HT1080 (cell line): Measurements from ENCODE around the gene MCU. TPM values are rescaled to one million over a fixed set of nuclear protein-coding genes. Genes with fewer than 3 reads are reported as not detected.
A peak's percentile ranks its signal among the peaks of the same experiment; 100 is the strongest.
"Not testable (repeated sequence)": the region's sequence is repeated elsewhere in the genome, so short reads cannot be mapped to it uniquely, and the experiment has no call there.

Experiments
- DNase-seq: peaks from one replicate; pipeline ENCODE4 v3.0.0-alpha.2; 2015; ENCODE audit warnings: low read depth
- total RNA-seq: library from RNA; depleted of rRNA; stranded (reverse); fragments of >200 nt; shearing (Covaris generic); gene quantifications from 2 replicates; pipeline ENCODE4 v1.2.3, GENCODE V29; 2014

MCU gene
- total RNA-seq, 1 experiment from 2014 or later, result 26.7 TPM

DNA sequence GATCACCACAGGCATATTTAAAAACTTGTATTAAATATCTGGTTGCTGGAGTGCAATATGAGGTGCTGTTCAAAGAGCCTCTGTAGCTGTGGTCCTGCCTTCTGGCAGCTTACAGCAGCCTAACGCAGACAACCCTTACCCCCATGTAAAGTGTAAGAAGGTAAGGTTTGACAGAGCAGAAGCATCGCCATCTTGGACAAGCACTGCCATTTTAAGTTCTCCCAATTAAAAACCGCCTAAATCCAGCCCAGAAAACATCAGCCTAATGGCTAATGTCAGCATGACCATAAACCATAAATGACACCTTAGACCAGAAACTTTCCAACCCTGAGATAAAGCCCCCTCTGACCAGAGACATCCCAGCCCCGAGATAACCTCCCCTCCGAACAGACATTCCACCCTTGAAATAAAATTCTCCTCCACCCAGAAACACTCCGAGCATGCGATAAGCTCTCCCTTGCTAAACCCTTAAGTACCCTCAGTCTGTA lies 196.3 kb downstream of the MCU start:
- DNase-seq, result no peak

DNA sequence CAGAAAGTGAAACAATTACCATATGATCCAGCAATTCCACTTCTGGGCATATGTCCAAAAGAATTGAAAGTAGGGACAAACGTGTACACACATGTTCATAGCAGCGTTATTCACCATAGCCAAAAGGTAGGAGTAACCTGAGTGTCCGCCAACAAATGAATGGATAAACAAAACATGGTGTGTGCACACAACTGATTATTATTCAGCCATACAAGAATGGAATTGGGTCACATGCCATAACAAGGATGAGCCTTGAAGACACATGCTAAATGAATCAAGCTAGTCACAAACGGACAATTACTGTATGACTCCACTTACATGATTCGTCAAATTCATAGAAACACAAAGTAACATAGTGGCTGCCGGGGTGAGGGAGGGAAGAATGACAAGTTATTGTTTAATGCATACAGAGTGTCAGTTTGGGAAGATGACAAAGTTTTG lies 197.5 kb downstream of the MCU start:
- no peak for DNase-seq

DNA sequence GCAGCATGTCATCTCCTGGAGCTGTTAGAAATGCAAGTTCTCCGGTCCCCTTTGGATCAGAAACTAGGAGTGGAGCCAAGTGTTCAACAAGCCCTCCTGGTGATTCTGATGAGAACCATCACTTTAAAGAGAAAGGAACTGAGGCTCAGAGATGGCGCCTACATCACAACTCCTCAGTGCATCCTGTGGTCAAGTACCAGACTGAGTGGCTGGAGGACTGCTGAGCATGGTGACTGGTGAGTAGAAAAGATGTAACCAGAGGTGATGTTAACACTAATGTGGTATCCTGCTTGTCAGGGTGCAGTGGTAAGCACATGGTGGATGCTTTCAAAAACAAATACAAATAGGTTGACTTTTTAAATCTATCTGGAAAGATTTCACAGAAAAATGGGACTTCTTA lies 198.1 kb downstream of the MCU start:
- no peak for DNase-seq

DNA sequence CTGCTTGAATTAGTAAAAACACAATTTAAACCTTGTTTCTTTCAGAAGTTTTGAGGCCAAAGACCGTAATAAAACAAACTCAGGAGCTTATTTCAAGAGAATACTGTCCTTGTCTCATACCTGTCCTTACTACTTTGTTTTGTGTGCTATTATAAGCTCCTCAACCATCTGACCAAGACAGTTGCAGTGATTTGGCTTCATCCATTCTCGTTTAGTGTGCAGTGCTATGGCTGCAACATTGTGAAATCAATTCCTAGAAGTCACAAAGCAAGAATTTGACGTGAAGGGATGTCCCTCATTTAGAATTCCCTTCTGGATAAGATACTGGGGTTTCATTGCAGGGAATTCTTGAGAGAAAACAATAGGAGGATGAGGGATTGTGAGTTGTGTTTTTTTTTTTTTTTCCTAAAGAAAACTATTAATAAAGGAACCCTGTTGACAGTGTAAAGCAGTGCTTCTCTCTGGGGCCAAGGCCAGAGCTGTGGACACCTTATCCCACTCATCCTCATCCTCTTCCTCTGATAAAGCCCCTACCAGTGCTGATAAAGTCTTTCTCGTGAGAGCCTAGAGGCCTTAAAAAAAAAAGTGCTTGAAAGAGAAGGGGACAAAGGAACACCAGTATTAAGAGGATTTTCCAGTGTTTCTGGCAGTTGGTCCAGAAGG lies 201.3 kb downstream of the MCU start, which contains the start of gene OIT3:
TSS of gene OIT3 (plus strand) at position 604 of the 663 bp plus-strand sequence. CDS start 60 bp downstream, outside the sequence.
- DNase-seq, result no peak

DNA sequence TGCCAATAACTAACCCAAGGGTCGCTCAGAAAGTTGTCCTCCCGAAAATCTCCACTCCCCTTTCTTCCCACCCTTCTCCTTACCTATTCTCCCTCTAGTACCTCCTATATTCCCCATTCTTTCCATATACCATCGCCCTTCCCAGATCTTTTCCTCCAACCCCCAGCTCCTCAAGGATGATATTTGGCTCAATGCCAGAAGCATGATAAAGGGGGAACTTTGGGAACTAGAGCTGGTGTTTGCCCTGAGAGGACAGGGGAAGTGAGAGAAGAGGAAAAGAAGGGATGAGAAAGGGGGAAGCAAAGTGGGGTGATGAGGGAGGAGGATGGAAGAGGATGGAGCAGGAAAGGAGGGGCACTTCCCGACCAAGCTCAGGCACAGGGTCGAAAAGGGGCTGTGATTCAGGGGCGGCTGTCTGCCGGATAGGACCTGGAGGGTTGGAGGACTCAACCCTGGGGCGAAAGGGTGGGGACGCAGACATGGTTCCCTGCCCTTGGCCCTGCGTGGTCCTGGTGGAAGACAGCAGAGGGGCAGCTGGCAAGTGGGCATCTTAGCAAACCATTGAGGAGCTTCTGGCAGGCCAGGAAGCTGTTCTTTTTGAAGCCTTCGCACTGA lies 203.4 kb downstream of the MCU start:
- DNase-seq, result no peak

DNA sequence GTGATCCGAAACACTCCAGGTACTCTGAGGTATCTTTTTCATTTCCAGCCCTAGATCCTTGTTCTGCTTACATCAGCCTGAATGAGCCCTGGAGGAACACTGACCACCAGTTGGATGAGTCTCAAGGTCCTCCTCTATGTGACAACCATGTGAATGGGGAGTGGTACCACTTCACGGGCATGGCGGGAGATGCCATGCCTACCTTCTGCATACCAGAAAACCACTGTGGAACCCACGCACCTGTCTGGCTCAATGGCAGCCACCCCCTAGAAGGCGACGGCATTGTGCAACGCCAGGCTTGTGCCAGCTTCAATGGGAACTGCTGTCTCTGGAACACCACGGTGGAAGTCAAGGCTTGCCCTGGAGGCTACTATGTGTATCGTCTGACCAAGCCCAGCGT lies 206.7 kb downstream of the MCU start:
- DNase-seq, result no peak

DNA sequence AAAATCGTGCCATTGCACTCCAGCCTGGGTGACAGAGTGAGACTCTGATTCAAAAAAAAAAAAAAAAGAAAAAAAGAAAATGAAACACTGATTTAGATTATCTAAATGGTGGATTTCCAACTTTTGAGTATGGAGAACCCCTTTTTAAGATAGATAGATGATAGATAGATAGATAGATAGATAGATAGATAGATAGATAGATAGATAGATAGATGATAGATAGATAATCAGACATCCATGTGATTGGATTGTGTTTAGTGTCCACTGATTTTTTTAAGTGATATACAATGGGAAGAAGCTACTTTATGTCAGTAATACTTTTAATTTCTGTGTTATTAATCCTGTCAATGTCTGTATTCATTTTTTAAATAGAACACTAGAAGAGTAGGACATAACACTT lies 207.6 kb downstream of the MCU start:
- no peak for DNase-seq

DNA sequence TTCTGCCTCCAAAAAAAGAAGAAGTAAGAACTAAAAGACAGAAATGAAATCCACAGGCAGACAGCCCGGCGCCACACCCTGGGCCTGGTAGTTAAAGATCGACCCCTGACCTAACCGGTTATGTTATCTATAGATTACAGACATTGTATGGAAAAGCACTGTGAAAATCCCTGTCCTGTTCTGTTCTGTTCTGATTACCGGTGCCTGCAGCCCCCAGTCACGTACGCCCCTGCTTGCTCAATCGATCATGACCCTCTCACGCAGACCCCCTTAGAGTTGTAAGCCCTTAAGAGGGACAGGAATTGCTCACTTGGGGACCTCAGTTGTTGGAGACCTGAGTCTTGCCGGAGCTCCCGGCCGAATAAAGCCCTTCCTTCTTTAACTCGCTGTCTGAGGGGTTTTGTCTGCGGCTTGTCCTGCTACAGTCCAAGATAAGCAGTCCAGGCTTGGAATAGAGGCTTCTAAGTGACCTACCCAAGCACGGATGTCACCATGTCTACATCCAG lies 212.1 kb downstream of the MCU start:
- not testable (repeated sequence) for DNase-seq

DNA sequence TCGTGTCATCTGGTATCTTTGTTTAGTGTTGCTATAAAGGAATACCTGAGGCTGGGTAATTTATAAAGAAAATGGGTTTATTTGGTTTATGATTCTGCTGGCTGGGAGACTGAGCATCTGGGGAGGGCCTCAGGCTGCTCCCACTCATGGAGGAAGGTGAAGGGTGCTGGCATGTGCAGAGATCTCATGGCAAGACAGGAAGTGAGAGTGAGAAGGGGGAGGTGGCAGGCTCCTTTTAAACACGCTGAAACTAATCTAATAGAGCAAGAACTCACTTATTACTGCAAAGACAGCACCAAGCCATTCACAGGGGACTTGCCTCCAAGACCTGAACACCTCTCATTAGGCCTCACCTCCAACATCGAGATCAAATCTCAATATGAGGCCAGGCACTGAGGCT lies 212.9 kb downstream of the MCU start:
- no peak for DNase-seq

DNA sequence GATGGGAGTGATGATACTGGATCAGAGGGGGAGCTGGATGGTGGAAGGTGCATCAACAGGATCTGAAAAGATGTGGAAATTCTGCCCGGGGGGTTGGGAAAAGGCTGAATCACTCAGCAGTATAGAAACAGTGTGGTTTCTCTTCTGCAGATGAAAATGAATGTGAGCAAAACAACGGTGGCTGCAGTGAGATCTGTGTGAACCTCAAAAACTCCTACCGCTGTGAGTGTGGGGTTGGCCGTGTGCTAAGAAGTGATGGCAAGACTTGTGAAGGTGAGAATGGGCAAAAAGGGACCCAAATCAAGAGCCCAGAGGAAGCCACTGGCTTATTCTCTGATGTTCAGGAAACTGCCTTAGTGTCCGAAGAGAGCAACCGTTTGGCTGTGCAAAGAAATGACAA lies 214.5 kb downstream of the MCU start:
- peak; percentile 16 for DNase-seq

DNA sequence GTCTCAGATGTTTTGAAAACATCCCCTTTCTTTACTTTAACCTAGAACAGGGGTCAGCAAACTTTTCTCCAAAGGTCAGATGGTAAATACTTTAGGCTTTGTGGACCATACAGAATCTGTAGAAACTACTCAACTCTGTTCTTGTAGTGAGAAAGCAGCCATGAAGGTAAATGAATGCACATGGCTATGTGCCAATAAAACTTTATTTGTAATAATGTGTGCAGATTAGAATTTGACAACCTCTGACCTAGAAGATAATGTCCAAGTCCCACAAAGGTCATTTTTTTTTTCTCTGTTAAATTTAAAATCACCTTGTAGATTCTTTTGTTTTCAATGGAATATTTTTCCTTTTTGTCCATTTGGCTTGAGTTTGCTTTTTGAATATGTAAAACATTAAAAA lies 218.8 kb downstream of the MCU start:
- no peak for DNase-seq

DNA sequence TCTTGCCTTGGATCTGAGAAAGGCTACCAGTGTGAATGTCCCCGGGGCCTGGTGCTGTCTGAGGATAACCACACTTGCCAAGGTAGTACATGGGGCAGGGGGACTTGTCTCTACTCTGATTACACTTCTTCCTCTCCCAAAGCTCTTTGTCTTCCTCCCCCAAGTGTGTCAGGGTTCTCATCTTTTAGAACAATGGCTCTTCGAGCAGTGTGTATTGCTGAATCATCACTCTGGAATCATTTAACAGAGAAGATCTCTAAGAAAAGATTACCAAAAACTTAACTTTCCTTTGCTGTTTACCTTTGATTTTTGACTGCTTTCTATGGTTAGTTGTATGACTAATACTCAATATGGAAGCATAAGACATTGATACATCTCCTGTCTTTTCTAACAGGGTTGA lies 219.8 kb downstream of the MCU start:
- DNase-seq, result no peak

DNA sequence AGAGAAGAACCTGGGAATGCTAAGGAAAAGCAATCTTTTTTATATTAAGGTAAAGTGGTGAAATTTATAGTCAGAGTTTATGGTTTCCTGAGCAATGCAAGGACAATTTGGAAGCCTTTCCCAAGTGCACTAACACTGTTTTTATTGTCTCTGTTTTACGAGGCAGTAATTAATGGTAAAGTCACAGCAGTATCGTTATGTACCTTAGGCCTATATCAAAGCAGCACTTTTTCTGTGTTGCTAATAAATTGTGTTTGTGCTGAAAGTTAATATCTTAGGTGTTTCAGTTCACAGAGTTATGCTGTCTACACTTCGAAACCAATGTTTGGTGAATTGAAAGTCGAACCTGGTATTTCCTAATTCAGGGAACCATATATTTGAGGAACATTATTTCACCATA lies 220.8 kb downstream of the MCU start:
- DNase-seq, result no peak

DNA sequence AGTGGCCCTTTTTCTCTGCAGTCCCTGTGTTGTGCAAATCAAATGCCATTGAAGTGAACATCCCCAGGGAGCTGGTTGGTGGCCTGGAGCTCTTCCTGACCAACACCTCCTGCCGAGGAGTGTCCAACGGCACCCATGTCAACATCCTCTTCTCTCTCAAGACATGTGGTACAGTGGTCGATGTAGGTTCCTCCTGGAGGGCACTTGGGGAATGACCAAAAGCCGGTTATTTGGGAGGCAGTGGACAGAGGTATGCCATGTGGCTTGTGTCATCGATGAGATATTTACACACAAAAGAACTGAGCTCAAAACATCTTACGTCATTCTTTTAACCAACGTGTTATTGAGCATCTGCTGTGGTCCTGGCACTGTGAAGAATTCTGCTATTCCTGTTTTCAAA lies 221.3 kb downstream of the MCU start:
- DNase-seq, result no peak

DNA sequence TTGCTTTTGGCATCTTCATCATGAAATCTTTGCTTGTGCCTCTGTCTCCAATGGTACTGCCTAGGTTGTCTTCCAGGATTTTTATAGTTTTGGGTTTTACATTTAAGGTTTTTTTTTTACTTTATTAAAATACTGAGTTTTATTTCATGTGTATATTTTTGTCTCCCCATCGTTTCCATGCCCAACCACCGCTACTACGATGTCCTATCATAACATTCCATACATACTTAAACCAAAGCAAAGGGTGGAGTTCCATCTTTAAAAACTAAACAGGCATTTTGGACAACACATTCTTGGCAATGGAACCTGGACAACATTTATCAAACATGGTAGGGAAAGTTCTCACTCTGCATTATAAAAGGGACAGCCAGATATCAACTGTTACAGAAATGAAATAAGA lies 225.3 kb downstream of the MCU start:
- DNase-seq, result not testable (repeated sequence)

DNA sequence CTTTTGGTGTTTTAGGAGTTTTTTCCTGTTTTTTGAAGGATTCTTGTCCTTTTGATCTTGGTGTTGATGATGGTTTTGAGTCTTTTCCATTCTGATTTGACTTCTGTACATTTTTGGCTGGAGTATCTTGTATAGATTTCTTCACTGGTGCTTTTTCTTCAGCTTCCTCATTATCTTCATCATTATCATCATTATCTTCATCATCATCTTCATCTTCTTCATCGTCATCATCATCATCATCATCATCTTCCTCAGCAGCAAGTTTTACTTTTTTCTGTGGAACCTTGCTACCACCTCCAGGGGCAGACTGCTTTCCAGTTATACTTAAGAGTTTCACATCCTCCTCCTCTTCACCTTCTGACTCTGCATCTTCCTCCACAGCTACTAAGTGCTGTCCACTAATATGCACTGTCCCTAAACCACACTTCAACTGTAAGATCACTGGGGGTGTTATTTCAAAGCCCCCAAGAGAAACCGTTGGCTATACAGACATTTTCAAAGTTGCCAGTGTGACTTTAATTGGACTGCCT lies 225.9 kb downstream of the MCU start:
- not testable (repeated sequence) for DNase-seq

DNA sequence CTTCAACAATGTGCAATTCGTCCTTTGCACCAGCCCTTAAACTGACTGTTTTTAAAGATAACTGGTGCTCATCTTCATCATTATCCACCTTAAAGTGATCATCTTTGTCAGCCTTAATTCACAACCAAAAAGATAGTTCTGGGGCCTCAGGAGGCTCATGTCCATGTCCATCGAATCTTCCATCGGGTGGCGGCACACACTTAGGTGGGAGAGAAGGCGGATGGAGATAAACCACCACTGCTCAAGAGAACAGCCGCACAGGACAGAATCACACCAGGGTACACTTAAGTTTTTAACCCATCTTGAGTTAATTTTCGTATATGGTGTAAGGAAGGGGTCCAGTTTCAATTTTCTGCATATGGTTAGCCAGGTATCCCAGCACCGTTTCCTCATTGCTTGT lies 226.4 kb downstream of the MCU start:
- no peak for DNase-seq

DNA sequence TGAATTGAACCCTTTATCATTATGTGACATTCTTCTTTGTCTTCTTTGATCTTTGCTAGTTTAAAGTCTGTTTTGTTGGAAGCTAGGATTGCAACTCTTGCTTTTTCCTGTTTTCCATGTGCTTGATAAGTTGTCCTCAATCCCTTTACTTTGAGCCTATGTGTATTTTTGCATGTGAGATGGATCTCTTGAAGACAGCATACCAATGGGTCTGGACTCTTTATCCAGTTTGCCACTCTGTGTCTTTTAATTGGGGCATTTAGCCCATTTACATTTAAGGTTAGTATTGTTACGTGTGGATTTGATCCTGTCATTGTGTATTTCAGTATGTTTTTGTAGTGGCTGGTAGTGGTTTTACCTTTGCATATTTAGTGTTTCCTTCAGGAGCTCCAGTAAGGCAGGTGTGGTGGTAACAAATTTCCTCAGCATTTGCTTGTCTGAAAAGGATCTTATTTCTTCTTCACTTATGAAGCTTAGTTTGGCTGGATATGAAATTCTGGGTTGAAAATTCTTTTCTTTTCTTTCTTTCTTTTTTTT lies 229.3 kb downstream of the MCU start:
- not testable (repeated sequence) for DNase-seq

DNA sequence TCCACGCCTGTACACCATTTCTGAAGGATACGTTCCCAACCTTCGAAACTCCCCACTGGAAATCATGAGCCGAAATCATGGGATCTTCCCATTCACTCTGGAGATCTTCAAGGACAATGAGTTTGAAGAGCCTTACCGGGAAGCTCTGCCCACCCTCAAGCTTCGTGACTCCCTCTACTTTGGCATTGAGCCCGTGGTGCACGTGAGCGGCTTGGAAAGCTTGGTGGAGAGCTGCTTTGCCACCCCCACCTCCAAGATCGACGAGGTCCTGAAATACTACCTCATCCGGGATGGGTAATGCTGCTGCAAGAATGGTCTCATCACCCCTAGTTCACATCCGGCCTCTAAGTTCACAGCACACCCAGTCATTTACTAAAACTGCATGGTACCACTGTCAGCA lies 232.4 kb downstream of the MCU start:
- no peak for DNase-seq

DNA sequence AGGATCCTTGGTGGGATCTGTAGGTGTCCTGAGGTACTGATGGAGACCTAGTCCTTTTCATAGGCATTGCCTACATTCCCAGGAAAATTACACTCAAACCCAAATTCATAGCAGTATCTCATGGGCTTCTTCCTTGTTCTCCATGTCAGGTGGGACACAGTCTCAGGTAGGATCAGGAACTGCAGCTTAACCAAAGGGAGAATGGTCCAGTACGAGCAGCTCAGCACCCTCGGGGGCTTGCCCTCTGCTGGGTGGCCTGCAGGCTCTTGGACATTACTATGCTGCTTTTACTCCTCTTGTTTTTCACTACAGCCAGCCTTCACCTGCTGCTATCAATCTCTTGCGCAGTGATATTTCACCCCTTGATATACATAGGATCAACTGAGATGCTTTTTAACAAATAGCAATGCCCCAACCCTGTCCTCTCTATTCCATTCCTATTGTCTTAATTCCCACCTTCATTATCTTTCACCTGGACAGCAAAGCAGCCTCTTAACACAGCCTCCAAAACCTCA lies 234.1 kb downstream of the MCU start:
- no peak for DNase-seq

DNA sequence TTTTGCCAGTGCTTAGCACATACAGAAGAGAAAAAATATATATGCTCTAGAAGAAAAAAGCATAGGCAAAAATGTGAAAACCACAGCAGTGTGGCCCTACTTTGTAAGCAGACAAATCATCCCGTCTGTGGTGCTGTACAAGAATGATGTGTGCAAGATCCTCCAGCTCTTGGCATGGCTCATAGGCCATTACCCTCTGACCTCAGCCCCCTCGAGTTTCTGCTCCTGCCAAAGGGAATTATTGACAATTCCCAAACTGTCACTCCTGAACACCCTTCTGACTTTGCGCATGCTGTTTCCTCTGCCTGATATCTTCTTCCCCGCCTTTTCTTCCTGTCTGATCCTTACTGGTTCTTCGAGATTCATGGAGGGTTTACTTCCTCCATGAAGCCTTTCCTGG lies 235.5 kb downstream of the MCU start:
- DNase-seq, result no peak

DNA sequence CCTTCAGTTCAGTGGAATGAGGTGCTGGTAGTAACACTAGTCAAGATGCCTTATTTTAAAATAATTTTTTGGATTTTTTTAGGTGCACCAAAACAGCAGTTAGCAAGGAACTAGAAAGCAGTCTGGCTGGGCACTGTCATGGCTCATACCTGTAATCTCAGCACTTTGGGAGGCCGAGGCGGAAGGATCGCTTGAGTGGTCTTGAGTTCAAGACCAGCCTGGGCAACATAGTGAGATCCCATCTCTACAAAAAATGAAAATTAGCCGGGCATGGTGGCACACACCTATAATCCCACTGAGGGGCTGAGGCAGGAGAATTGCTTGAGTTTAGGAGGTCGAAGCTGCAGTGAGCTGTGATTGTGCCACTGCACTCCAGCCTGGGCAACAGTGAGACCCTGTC lies 236.9 kb downstream of the MCU start:
- DNase-seq, result no peak
